OCI-LY1 (cell line): ENCODE measurements around the gene RAMP3.

Source experiments
- H2AFZ ChIP-seq: fragments of 200-600 bp; sonication (generic), shearing (Covaris generic); 2 replicates; pipeline ENCODE4 v1.6.0; 2014; ENCODE audit warnings: antibody characterized with exemption, mild to moderate bottlenecking, low read length
- H3F3A ChIP-seq: fragments of 200-600 bp; sonication (generic), shearing (Covaris generic); 2 replicates; pipeline ENCODE4 v1.6.0; 2014; ENCODE audit warnings: mild to moderate bottlenecking, antibody characterized with exemption, low read length, moderate library complexity; ENCODE audit not compliant: insufficient read depth
- H3K27ac ChIP-seq: fragments of 200-600 bp; sonication (generic); 2 replicates; pipeline ENCODE4 v1.5.1; 2014; ENCODE audit warnings: low read length, mixed run types, mild to moderate bottlenecking, low read depth; ENCODE audit not compliant: poor library complexity, severe bottlenecking
- H3K27me3 ChIP-seq: fragments of 200-600 bp; sonication (generic); 2 replicates; pipeline ENCODE4 v1.6.0; 2014; ENCODE audit warnings: antibody characterized with exemption, mild to moderate bottlenecking, low read length, moderate library complexity; ENCODE audit not compliant: insufficient read depth
- H3K36me3 ChIP-seq: fragments of 200-600 bp; sonication (generic); 2 replicates; pipeline ENCODE4 v1.6.1; 2014; ENCODE audit warnings: mild to moderate bottlenecking, antibody characterized with exemption, low read length, moderate library complexity, mixed read lengths; ENCODE audit not compliant: insufficient read depth
- H3K4me1 ChIP-seq: fragments of 200-600 bp; sonication (generic); 2 replicates; pipeline ENCODE4 v1.5.1; 2014; ENCODE audit warnings: mild to moderate bottlenecking, low read length, moderate library complexity; ENCODE audit not compliant: insufficient read depth, severe bottlenecking
- H3K4me2 ChIP-seq: fragments of 200-600 bp; sonication (generic), shearing (Covaris generic); 2 replicates; pipeline ENCODE4 v1.6.1; 2014; ENCODE audit warnings: low read length
- H3K4me3 ChIP-seq: fragments of 200-600 bp; sonication (generic); 2 replicates; pipeline ENCODE4 v1.5.1; 2014; ENCODE audit warnings: low read length, low read depth, mild to moderate bottlenecking, mixed read lengths; ENCODE audit not compliant: poor library complexity, severe bottlenecking
- H3K79me2 ChIP-seq: fragments of 200-600 bp; shearing (Covaris generic); 2 replicates; pipeline ENCODE4 v1.6.1; 2016; ENCODE audit warnings: mixed run types, low read length, mixed read lengths; ENCODE audit not compliant: insufficient read depth
- H3K9ac ChIP-seq: fragments of 200-600 bp; sonication (generic), shearing (Covaris generic); 2 replicates; pipeline ENCODE4 v1.6.1; 2014; ENCODE audit warnings: mild to moderate bottlenecking, low read length, mixed read lengths
- H3K9me2 ChIP-seq: fragments of 200-600 bp; sonication (generic), shearing (Covaris generic); 2 replicates; pipeline ENCODE4 v1.6.1; 2014; ENCODE audit warnings: low read depth, mild to moderate bottlenecking, low read length, mixed read lengths
- H3K9me3 ChIP-seq: fragments of 200-600 bp; shearing (Covaris generic); 2 replicates; pipeline ENCODE4 v1.6.1; 2014; ENCODE audit warnings: low read length, mixed read lengths
- H4K20me1 ChIP-seq: fragments of 200-600 bp; sonication (generic), shearing (Covaris generic); 2 replicates; pipeline ENCODE4 v1.6.0; 2016; ENCODE audit warnings: mild to moderate bottlenecking, low read length; ENCODE audit not compliant: insufficient read depth
- EZH2 ChIP-seq: fragments of 200-600 bp; sonication (generic), shearing (Covaris generic); IDR thresholded peaks from 2 replicates; pipeline ENCODE4 v1.8.0; 2017; ENCODE audit warnings: borderline replicate concordance, mixed run types, mild to moderate bottlenecking, antibody characterized with exemption, low read length, moderate library complexity, mixed read lengths
- TF ChIP-seq, protein P1 (sequence below): fragments of 200-600 bp; sonication (generic), shearing (Covaris generic); IDR thresholded peaks from 2 replicates; pipeline ENCODE4 v1.5.1; 2017; ENCODE audit warnings: mild to moderate bottlenecking, antibody characterized with exemption, low read length, moderate library complexity, mixed read lengths

The RAMP3 gene

GRCh38 chr7:45182856-45183710 is 25.5 kb downstream of the RAMP3 start:
- Histone ChIP-seq H3K9me2 (no peaks in the 10 kb centered on the region), H3K9me3 (no peaks in the 10 kb centered on the region), H4K20me1 (no peaks in the 10 kb centered on the region), H3K4me3 (no peak overlapping the region), H3K4me1 (no peaks in the 10 kb centered on the region), H3K79me2 (no peaks in the 10 kb centered on the region), H3K27ac (no peak overlapping the region), H3K27me3 (peaks cover 16% of the 10 kb centered on the region), H3K9ac (no peak overlapping the region), H2AFZ (no peak overlapping the region), H3K4me2 (no peak overlapping the region), H3F3A (no peaks in the 10 kb centered on the region), H3K36me3 (no peaks in the 10 kb centered on the region)
- TF ChIP-seq, protein P1, sequence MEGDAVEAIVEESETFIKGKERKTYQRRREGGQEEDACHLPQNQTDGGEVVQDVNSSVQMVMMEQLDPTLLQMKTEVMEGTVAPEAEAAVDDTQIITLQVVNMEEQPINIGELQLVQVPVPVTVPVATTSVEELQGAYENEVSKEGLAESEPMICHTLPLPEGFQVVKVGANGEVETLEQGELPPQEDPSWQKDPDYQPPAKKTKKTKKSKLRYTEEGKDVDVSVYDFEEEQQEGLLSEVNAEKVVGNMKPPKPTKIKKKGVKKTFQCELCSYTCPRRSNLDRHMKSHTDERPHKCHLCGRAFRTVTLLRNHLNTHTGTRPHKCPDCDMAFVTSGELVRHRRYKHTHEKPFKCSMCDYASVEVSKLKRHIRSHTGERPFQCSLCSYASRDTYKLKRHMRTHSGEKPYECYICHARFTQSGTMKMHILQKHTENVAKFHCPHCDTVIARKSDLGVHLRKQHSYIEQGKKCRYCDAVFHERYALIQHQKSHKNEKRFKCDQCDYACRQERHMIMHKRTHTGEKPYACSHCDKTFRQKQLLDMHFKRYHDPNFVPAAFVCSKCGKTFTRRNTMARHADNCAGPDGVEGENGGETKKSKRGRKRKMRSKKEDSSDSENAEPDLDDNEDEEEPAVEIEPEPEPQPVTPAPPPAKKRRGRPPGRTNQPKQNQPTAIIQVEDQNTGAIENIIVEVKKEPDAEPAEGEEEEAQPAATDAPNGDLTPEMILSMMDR, result no peak
- TF ChIP-seq EZH2, result no peak

DNA sequence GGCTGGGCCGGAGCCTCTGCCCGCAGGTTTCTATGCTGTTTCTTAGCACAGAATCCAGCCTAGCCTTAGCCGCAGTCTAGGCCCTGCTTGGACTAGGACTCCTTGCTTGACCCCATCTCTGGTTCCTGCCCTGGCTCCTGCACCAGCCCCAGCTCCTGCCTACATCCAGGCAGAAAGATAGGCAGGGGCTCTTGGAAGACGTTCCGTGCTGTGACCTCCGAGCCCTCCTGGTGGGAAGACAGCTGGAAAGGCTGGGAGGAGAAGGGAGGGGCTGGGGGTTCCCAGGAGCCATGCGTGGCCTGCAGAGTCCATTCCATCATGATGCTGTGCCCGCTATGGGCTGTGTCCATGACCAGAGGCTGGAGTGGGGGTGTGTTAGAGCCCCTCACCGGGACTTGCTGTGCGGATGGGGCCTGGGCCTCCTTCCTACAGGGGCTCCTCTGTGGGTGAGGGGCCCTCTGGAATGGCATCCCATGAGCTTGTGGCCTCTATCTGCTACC is 26.2 kb downstream of the RAMP3 start:
- Histone ChIP-seq H3K79me2 (no peaks in the 10 kb centered on the region), H3K9ac (no peak overlapping the region), H3K9me2 (no peaks in the 10 kb centered on the region), H4K20me1 (no peaks in the 10 kb centered on the region), H2AFZ (no peak overlapping the region), H3K9me3 (no peaks in the 10 kb centered on the region), H3K27ac (no peak overlapping the region), H3K36me3 (no peaks in the 10 kb centered on the region), H3K4me3 (no peak overlapping the region), H3K4me2 (no peak overlapping the region), H3F3A (no peaks in the 10 kb centered on the region), H3K27me3 (peaks cover 16% of the 10 kb centered on the region), H3K4me1 (no peaks in the 10 kb centered on the region)
- no peak for TF ChIP-seq EZH2
- TF ChIP-seq, protein P1, result no peak

- Histone ChIP-seq H3K4me1 (no peaks in the 10 kb centered on the region), H3K9ac (no peak overlapping the region), H4K20me1 (no peaks in the 10 kb centered on the region), H3K4me2 (no peak overlapping the region), H3K27me3 (peaks cover 16% of the 10 kb centered on the region), H3K79me2 (no peaks in the 10 kb centered on the region), H3F3A (no peaks in the 10 kb centered on the region), H3K36me3 (no peaks in the 10 kb centered on the region), H3K9me3 (no peaks in the 10 kb centered on the region), H3K4me3 (no peak overlapping the region), H3K9me2 (no peaks in the 10 kb centered on the region), H2AFZ (no peak overlapping the region), H3K27ac (no peak overlapping the region)
- TF ChIP-seq, protein P1, result no peak
- TF ChIP-seq EZH2, result no peak
Measured at GRCh38 chr7:45184326-45185027, 26.9 kb downstream of the RAMP3 start.
